ENCODE results near the gene DSCAM. TPM values are rescaled to one million over a fixed set of nuclear protein-coding genes. Genes with fewer than 3 reads are reported as not detected.
A peak's percentile ranks its signal among the peaks of the same experiment; 100 is the strongest.

DSCAM gene
- total RNA-seq, 1 donor from 2014 or later = 0.06 TPM

- ATAC-seq (no peak), DNase-seq (no peak)
- H3K36me3 ChIP-seq = no peaks in the 10 kb centered on the region
- H3K4me1 ChIP-seq = no peaks in the 10 kb centered on the region
- H3K4me3 ChIP-seq = no peak overlapping the region
- intact Hi-C loops (cut with DNase I) = no loop called here
- H3K9me3 ChIP-seq = no peaks in the 10 kb centered on the region
- H3K27me3 ChIP-seq (ENCODE audit: low read depth) = no peaks in the 10 kb centered on the region
- H3K27ac ChIP-seq = no peak overlapping the region
- no peak for TF ChIP-seq CTCF (IDR thresholded peaks at IDR 0.05)
Observed at GRCh38 chr21:40002978-40003377, 844.0 kb downstream of the DSCAM start.

- Histone ChIP-seq H3K27me3 (ENCODE audit: low read depth) (no peaks in the 10 kb centered on the region), H3K4me3 (no peak overlapping the region), H3K9me3 (no peaks in the 10 kb centered on the region), H3K4me1 (no peaks in the 10 kb centered on the region), H3K36me3 (no peaks in the 10 kb centered on the region), H3K27ac (no peak overlapping the region)
- DNase-seq (no peak), ATAC-seq (peak; percentile 44 to 56)
- intact Hi-C loops (cut with DNase I) = no loop called here
- no peak for TF ChIP-seq CTCF (IDR thresholded peaks at IDR 0.05)
Observed at GRCh38 chr21:39984286-39984991, 862.5 kb downstream of the DSCAM start.

GRCh38 chr21:39980241-39980820 lies 866.6 kb downstream of the DSCAM start:
- no peak overlapping the region for H3K4me3 ChIP-seq
- H3K27me3 ChIP-seq (ENCODE audit: low read depth) = no peaks in the 10 kb centered on the region
- H3K36me3 ChIP-seq = no peaks in the 10 kb centered on the region
- ATAC-seq (no peak), DNase-seq (no peak)
- no peaks in the 10 kb centered on the region for H3K9me3 ChIP-seq
- intact Hi-C loops (cut with DNase I) = no loop called here
- TF ChIP-seq CTCF (IDR thresholded peaks at IDR 0.05) = no peak
- no peak overlapping the region for H3K27ac ChIP-seq
- H3K4me1 ChIP-seq = no peaks in the 10 kb centered on the region

GRCh38 chr21:39979321-39979720 lies 867.6 kb downstream of the DSCAM start:
- ATAC-seq (no peak), DNase-seq (no peak)
- Histone ChIP-seq H3K27ac (no peak overlapping the region), H3K4me3 (no peak overlapping the region), H3K36me3 (no peaks in the 10 kb centered on the region), H3K27me3 (ENCODE audit: low read depth) (no peaks in the 10 kb centered on the region), H3K9me3 (no peaks in the 10 kb centered on the region), H3K4me1 (no peaks in the 10 kb centered on the region)
- TF ChIP-seq CTCF (IDR thresholded peaks at IDR 0.05) = no peak
- intact Hi-C loops (cut with DNase I) = no loop called here

GRCh38 chr21:39976800-39977199 lies 870.2 kb downstream of the DSCAM start:
- Histone ChIP-seq H3K9me3 (no peaks in the 10 kb centered on the region), H3K4me1 (no peaks in the 10 kb centered on the region), H3K27ac (no peak overlapping the region), H3K27me3 (ENCODE audit: low read depth) (no peaks in the 10 kb centered on the region), H3K4me3 (no peak overlapping the region), H3K36me3 (no peaks in the 10 kb centered on the region)
- DNase-seq (no peak), ATAC-seq (no peak)
- intact Hi-C loops (cut with DNase I) = no loop called here
- TF ChIP-seq CTCF (IDR thresholded peaks at IDR 0.05) = no peak

All from lower lobe of right lung (tissue), 2 donors.